HG03378 (cell line): ENCODE measurements around the gene HEBP2.
"Not testable (repeated sequence)": the region's sequence is repeated elsewhere in the genome, so short reads cannot be mapped to it uniquely, and the experiment has no call there.

Experiments used
- ATAC-seq: cut with Tn5 transposase; IDR thresholded peaks from one replicate; pipeline ENCODE4 v1.9.1; 2021; ENCODE audit warnings: mild to moderate bottlenecking, moderate library complexity; ENCODE audit not compliant: unreplicated experiment

The HEBP2 gene

GRCh38 chr6:138422861-138423260, 18.8 kb downstream of the HEBP2 start:
- ATAC-seq: no peak

- no peak for ATAC-seq
Observed at GRCh38 chr6:138424004-138424904, 20.2 kb downstream of the HEBP2 start.

GRCh38 chr6:138425256-138425655, 21.2 kb downstream of the HEBP2 start:
- ATAC-seq: not testable (repeated sequence)

- ATAC-seq: no peak
Observed at GRCh38 chr6:138426500-138427123, 22.6 kb downstream of the HEBP2 start.

GRCh38 chr6:138427701-138428100, 23.7 kb downstream of the HEBP2 start:
- ATAC-seq: no peak

GRCh38 chr6:138428944-138429598, 25.0 kb downstream of the HEBP2 start:
- no peak for ATAC-seq

- no peak for ATAC-seq
Observed at GRCh38 chr6:138429761-138430160, 25.7 kb downstream of the HEBP2 start.

GRCh38 chr6:138430361-138431145, 26.5 kb downstream of the HEBP2 start:
- no peak for ATAC-seq

- no peak for ATAC-seq
Observed at GRCh38 chr6:138431256-138432062, 27.4 kb downstream of the HEBP2 start.

GRCh38 chr6:138432063-138432356, 28.0 kb downstream of the HEBP2 start:
- ATAC-seq: no peak

GRCh38 chr6:138434096-138434495, 30.1 kb downstream of the HEBP2 start:
- no peak for ATAC-seq

GRCh38 chr6:138434925-138435324, 30.9 kb downstream of the HEBP2 start:
- no peak for ATAC-seq

- no peak for ATAC-seq
Observed at GRCh38 chr6:138439546-138439945, 35.5 kb downstream of the HEBP2 start.

- ATAC-seq: no peak
Observed at GRCh38 chr6:138440296-138440695, 36.3 kb downstream of the HEBP2 start.

- no peak for ATAC-seq
Observed at GRCh38 chr6:138440758-138441357, 36.8 kb downstream of the HEBP2 start.

GRCh38 chr6:138441965-138442364, 37.9 kb downstream of the HEBP2 start:
- no peak for ATAC-seq

GRCh38 chr6:138442663-138443062, 38.6 kb downstream of the HEBP2 start:
- ATAC-seq: no peak

GRCh38 chr6:138443979-138444378, 40.0 kb downstream of the HEBP2 start:
- ATAC-seq: no peak

GRCh38 chr6:138446821-138447220, 42.8 kb downstream of the HEBP2 start:
- no peak for ATAC-seq

- peak; percentile 83 for ATAC-seq
Observed at GRCh38 chr6:138450445-138450844, 46.4 kb downstream of the HEBP2 start.
